Measurements from ENCODE around the gene RUFY1.

DNA sequence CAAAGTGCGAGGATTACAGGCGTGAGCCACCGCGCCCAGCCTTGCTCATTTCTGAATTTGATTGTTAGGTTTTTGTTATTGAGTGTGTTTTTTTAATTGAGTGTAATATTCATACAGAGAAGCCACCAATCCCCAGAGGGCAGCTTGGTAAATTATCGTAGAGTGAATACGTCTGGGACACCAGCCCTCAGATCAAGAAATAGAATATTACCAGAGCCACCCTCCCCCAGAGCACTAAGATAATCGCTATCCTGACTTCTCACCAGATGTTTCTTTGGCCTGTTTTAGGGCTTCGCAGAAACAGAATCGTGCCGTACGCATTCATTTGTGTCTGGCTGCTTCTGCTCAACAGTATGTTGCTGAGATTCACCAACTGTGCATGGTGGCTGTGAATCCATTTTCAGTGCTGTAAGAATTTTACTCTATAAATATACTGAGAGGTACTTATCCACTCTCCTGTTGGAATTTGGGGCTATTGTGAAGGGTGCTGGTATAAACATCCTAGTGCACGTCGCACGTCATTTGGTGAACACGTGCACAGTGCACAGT is 37.8 kb upstream of the RUFY1 start:
- no peak for TF ChIP-seq CTCF (optimal IDR thresholded peaks at IDR 0.05 in 1 of 3, IDR thresholded peaks at IDR 0.05 in 1 of 3, conservative IDR thresholded peaks at IDR 0.05 in 1 of 3; ENCODE audit: extremely low read depth in 1 of 3, insufficient read depth in 2 of 3, low read length in 3 of 3)
- TF ChIP-seq EZH2 (IDR thresholded peaks at IDR 0.05; ENCODE audit: low read length): no peak
